H9 (cell line): Measurements from ENCODE around the gene BMP5. TPM values are rescaled to one million over a fixed set of nuclear protein-coding genes. Genes with fewer than 3 reads are reported as not detected.

Experiments used
- DNase-seq: peaks from one replicate; pipeline ENCODE4 v3.0.0-alpha.2; 2017
- H2AFZ ChIP-seq: one replicate; pipeline ENCODE4 v1.6.1; 2013; ENCODE audit warnings: mild to moderate bottlenecking, low read length, control low read depth, moderate library complexity
- H2AK5ac ChIP-seq: 2 replicates; pipeline ENCODE4 v1.6.1; 2013; ENCODE audit warnings: low read length, control low read depth, mixed read lengths; ENCODE audit not compliant: insufficient read length
- H2BK120ac ChIP-seq: one replicate; pipeline ENCODE4 v1.6.1; 2013; ENCODE audit warnings: low read depth, mild to moderate bottlenecking, low read length, control low read depth, inconsistent platforms; ENCODE audit not compliant: poor library complexity, severe bottlenecking
- H2BK12ac ChIP-seq: 2 replicates; pipeline ENCODE4 v1.6.1; 2013; ENCODE audit warnings: low read length, control low read depth, mixed read lengths, low read depth; ENCODE audit not compliant: insufficient read length
- H2BK15ac ChIP-seq: 2 replicates; pipeline ENCODE4 v1.6.1; 2013; ENCODE audit warnings: low read depth, low read length, control low read depth
- H2BK20ac ChIP-seq: one replicate; pipeline ENCODE4 v1.6.1; 2013; ENCODE audit warnings: low read depth, mild to moderate bottlenecking, low read length, control low read depth, inconsistent platforms; ENCODE audit not compliant: poor library complexity, severe bottlenecking
- H2BK5ac ChIP-seq: 2 replicates; pipeline ENCODE4 v1.6.1; 2013; ENCODE audit warnings: low read length, control low read depth, mixed read lengths; ENCODE audit not compliant: insufficient read length
- H3K14ac ChIP-seq: 2 replicates; pipeline ENCODE4 v1.6.1; 2013; ENCODE audit warnings: low read length, control low read depth; ENCODE audit not compliant: insufficient read depth
- H3K18ac ChIP-seq: 2 replicates; pipeline ENCODE4 v1.6.1; 2013; ENCODE audit warnings: low read depth, mild to moderate bottlenecking, mixed read lengths, low read length, control low read depth; ENCODE audit not compliant: insufficient read length
- H3K23ac ChIP-seq: 2 replicates; pipeline ENCODE4 v1.6.1; 2013; ENCODE audit warnings: low read length, control low read depth, mixed read lengths, low read depth; ENCODE audit not compliant: insufficient read length
- H3K23me2 ChIP-seq: 2 replicates; pipeline ENCODE4 v1.6.1; 2013; ENCODE audit warnings: low read depth, mild to moderate bottlenecking, mixed read lengths, low read length, control low read depth; ENCODE audit not compliant: insufficient read length, poor library complexity, severe bottlenecking
- H3K27ac ChIP-seq: 2 replicates; pipeline ENCODE4 v1.5.1; 2013; ENCODE audit warnings: low read length, control low read depth, mixed read lengths, low read depth; ENCODE audit not compliant: insufficient read length
- H3K27me3 ChIP-seq: 2 replicates; pipeline ENCODE4 v1.6.1; 2013; ENCODE audit warnings: low read length, control low read depth, inconsistent platforms; ENCODE audit not compliant: insufficient read depth
- H3K4ac ChIP-seq: 2 replicates; pipeline ENCODE4 v1.6.1; 2013; ENCODE audit warnings: low read depth, mild to moderate bottlenecking, control low read depth, inconsistent platforms, low read length, moderate library complexity
- H3K4me1 ChIP-seq: 2 replicates; pipeline ENCODE4 v1.6.1; 2013; ENCODE audit warnings: low read length, control low read depth, inconsistent platforms; ENCODE audit not compliant: insufficient read depth
- H3K4me2 ChIP-seq: 2 replicates; pipeline ENCODE4 v1.6.1; 2013; ENCODE audit warnings: low read length, control low read depth, mixed read lengths; ENCODE audit not compliant: insufficient read length, insufficient read depth
- H3K56ac ChIP-seq: 2 replicates; pipeline ENCODE4 v1.6.1; 2013; ENCODE audit warnings: low read depth, mild to moderate bottlenecking, mixed read lengths, low read length, control low read depth; ENCODE audit not compliant: insufficient read length
- H3K79me1 ChIP-seq: 2 replicates; pipeline ENCODE4 v1.6.1; 2013; ENCODE audit warnings: low read depth, mild to moderate bottlenecking, moderate library complexity, low read length, control low read depth, inconsistent platforms; ENCODE audit not compliant: insufficient read depth, poor library complexity, severe bottlenecking
- H3K79me2 ChIP-seq: 2 replicates; pipeline ENCODE4 v1.6.1; 2013; ENCODE audit warnings: low read length, control low read depth, inconsistent platforms; ENCODE audit not compliant: insufficient read depth
- H3K9ac ChIP-seq: 2 replicates; pipeline ENCODE4 v1.6.1; 2013; ENCODE audit warnings: low read length, control low read depth, mixed read lengths; ENCODE audit not compliant: insufficient read length; ENCODE audit errors: extremely low read depth
- H3K9me3 ChIP-seq: one replicate; pipeline ENCODE4 v1.6.1; 2013; ENCODE audit warnings: low read depth, low read length, inconsistent platforms; ENCODE audit not compliant: control insufficient read depth
- H3T11ph ChIP-seq: one replicate; pipeline ENCODE4 v1.6.1; 2013; ENCODE audit warnings: mild to moderate bottlenecking, low read length, control low read depth, inconsistent platforms
- H4K20me1 ChIP-seq: one replicate; pipeline ENCODE4 v1.6.1; 2013; ENCODE audit not compliant: control insufficient read depth, insufficient read length, insufficient read depth
- H4K5ac ChIP-seq: 2 replicates; pipeline ENCODE4 v1.6.1; 2013; ENCODE audit warnings: low read depth, mild to moderate bottlenecking, mixed read lengths, low read length, control low read depth; ENCODE audit not compliant: insufficient read length
- H4K8ac ChIP-seq: replicated peaks from 2 replicates; pipeline ENCODE4 v1.6.1; 2013; ENCODE audit warnings: low read length, control low read depth, mixed read lengths, low read depth; ENCODE audit not compliant: insufficient read length
- H4K91ac ChIP-seq: 2 replicates; pipeline ENCODE4 v1.6.1; 2013; ENCODE audit warnings: low read depth, mild to moderate bottlenecking, moderate library complexity, mixed read lengths, low read length, control low read depth; ENCODE audit not compliant: insufficient read length
- H3K27ac Mint-ChIP-seq, 3 experiments: 2 replicates in 2 of 3; 3 replicates in 1 of 3; pipeline ENCODE4 v1.8.0; 2020 to 2021; ENCODE audit warnings: mixed read lengths in 3 of 3, mild to moderate bottlenecking in 1 of 3, moderate library complexity in 1 of 3
- H3K27me3 Mint-ChIP-seq: 2 replicates; pipeline ENCODE4 v1.8.0; 2021; ENCODE audit warnings: low read depth, mild to moderate bottlenecking, moderate library complexity, mixed read lengths
- H3K36me3 Mint-ChIP-seq, 3 experiments: 2 replicates in 2 of 3; 3 replicates in 1 of 3; pipeline ENCODE4 v1.8.0; 2020 to 2021; ENCODE audit warnings: low read depth in 3 of 3, mixed read lengths in 3 of 3; ENCODE audit not compliant: insufficient read depth in 1 of 3
- H3K4me1 Mint-ChIP-seq, 2 experiments: 2 replicates each; pipeline ENCODE4 v1.8.0; 2020; ENCODE audit warnings: mixed read lengths in 2 of 2
- H3K4me3 Mint-ChIP-seq, 2 experiments: 2 replicates in 1 of 2; 3 replicates in 1 of 2; pipeline ENCODE4 v1.8.0; 2020 to 2021; ENCODE audit warnings: mild to moderate bottlenecking in 2 of 2, mixed read lengths in 2 of 2, moderate library complexity in 1 of 2
- H3K9me3 Mint-ChIP-seq, 2 experiments: 2 replicates in 1 of 2; 3 replicates in 1 of 2; pipeline ENCODE4 v1.8.0; 2020; ENCODE audit warnings: mild to moderate bottlenecking in 2 of 2, mixed read lengths in 2 of 2, moderate library complexity in 1 of 2
- CTCF ChIP-seq: fragments of 200-600 bp; sonication (generic); conservative IDR thresholded peaks from 3 replicates; pipeline ENCODE4 v1.8.0; 2021; ENCODE audit warnings: antibody characterized with exemption, mild to moderate bottlenecking
- WGBS: extraction: QIAGEN DNeasy Blood & Tissue Kit; methylation state at CpG from one replicate; pipeline ENCODE4 v1.1.7; 2013; ENCODE audit warnings: missing lambda C conversion rate, low lambda C conversion rate, mixed read lengths; ENCODE audit not compliant: insufficient read length; ENCODE audit errors: extremely low coverage; 5-methylcytosine and 5-hydroxymethylcytosine counted together
- total RNA-seq: library from RNA; stranded (reverse); gene quantifications from 2 replicates; pipeline ENCODE4 v1.2.1, GENCODE V29; 2021

BMP5 gene
- total RNA-seq, 1 experiment from 2014 or later, result not detected

GRCh38 chr6:55877283-55877682 is 1.9 kb upstream of the BMP5 start:
- Histone ChIP-seq H3K56ac (no peak overlapping the region), H2BK20ac (no peak overlapping the region), H3K4ac (no peak overlapping the region), H3K4me1 (no peaks in the 10 kb centered on the region), H3K27ac (no peak overlapping the region), H3K79me1 (no peaks in the 10 kb centered on the region), H3K18ac (no peak overlapping the region), H4K5ac (no peak overlapping the region), H2BK15ac (no peak overlapping the region), H3K4me2 (no peak overlapping the region), H2BK12ac (no peak overlapping the region), H2AK5ac (no peak overlapping the region), H2AFZ (no peak overlapping the region), H3K9me3 (no peaks in the 10 kb centered on the region), H3K23ac (no peak overlapping the region), H3K9ac (no peak overlapping the region), H2BK5ac (no peak overlapping the region), H4K8ac (no peak overlapping the region), H2BK120ac (no peak overlapping the region), H4K91ac (no peak overlapping the region), H3K79me2 (no peaks in the 10 kb centered on the region), H3K27me3 (no peaks in the 10 kb centered on the region), H4K20me1 (no peaks in the 10 kb centered on the region), H3K14ac (no peak overlapping the region), H3K23me2 (no peaks in the 10 kb centered on the region), H3T11ph (no peak overlapping the region)
- no peaks in the 10 kb centered on the region for H3K36me3 Mint-ChIP-seq
- no peak for DNase-seq
- H3K27me3 Mint-ChIP-seq, result no peaks in the 10 kb centered on the region
- WGBS, result no CpG with 5 or more reads among the region's 3 CpGs
- H3K27ac Mint-ChIP-seq, result no peak overlapping the region
- TF ChIP-seq CTCF, result no peak
- no peaks in the 10 kb centered on the region for H3K9me3 Mint-ChIP-seq
- H3K4me3 Mint-ChIP-seq, result no peak overlapping the region
- H3K4me1 Mint-ChIP-seq, result peaks cover 21 to 23% of the 10 kb centered on the region in 2 experiments
